Measurements from ENCODE around the gene MGAT4A.
"Not testable (repeated sequence)": the region's sequence is repeated elsewhere in the genome, so short reads cannot be mapped to it uniquely, and the experiment has no call there.

Gene MGAT4A

DNA sequence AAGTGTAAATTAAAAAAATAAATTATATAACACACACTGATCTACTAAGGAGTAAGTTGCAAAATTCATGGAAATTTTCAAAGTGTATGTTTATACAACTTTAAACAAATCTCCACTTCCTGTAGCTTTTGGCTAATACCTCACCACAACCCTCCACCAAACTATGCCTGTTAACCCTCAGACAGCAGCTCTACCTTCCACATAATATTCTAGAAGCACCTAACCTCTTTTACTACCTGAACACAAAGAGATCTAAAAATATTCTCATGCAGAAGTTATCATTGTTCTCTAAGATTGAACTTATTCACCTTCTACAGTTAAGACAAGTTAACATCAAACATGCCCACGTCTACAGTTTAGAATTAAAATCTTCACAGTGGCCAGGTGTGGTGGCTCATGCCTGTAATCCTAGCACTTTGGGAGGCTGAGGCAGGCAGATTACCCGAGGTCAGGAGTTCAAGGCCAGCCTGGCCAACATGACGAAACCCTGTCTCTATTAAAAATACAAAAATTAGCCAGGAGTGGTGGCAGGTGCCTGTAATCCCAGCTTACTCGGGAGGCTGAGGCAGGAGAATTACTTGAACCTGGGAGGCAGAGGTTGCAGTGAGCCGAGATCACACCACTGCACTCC, 2.7 kb downstream of the MGAT4A start:
- not testable (repeated sequence) for DNase-seq

DNA sequence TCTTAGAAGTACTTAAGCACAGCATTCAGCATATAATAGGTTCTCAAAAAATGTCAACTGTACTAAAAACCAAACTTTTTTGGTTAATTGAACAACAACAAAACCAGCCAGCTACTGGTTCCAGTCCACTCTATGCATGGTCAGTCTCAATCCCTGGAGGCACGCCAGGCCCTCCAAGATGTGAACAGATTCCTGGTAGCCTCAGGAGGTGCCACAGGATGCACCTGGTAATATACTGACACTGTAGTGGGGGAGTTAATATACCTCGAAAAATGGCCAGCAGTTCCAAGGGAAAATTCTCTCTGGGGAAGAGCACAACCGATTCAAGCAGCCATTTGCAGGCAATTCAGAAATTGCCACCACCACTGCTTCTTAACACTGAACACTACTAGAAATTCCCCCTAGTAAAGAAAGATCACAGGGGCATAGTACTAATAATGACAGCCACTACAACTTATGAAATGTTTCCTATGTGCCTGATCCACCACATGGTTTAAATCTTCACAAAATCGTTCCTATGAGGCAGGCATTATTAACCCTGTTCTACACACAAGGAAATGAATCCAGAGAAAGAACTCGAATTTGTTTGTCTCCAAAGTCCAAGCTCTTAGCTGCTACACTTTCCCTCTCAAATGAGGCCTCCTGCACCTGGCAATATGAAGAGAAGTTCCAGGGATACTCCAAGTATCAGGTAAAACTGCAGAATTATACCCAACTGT, 3.4 kb downstream of the MGAT4A start:
- DNase-seq: no peak

DNA sequence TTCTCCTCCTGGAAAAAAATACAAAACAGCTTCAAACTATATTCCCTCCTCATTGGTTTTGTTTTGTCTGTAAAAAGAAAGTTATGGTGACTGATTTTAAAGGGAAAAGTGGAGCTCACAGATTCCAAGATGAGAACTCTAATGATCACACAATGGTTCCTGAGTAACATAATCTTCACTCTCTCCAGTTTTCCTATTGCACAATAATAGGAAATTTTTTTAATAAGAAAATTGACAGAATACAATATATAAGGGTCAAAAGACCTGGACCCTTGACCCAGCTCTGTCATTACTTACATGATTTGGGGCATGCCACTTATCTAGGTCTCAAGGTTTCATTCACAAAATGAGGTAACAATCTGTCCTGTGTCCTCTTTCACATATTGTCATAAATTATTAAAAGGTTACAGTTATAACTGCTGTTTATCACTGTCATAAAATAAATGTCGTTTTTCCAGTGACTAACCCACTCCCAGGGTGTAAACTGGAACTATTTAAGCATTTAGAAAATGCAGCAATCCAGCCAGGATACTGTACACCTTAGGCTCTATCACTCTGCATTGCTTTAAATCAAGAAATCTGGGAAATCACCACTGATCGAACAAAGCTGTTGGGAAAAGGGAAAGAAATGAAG, 4.1 kb downstream of the MGAT4A start:
- DNase-seq: no peak

DNA sequence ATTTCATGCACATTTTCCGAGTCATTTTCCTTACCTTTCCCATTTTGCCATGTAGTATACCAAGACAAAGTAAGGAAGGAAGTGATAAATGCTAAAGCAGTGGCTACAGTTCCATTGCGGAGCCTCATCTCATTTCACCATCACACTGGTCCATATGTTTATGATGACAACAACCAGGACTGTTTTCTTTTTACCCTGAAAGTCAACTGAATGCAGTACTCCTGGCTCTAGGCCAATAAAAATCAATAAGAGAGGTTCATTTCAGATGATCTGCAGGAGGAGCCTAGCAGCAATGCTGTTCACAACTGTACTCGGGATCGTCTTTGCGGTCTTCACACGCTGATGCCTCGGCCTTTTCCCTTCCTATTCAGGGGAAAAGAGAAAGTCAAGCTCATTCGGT, 4.7 kb downstream of the MGAT4A start:
- DNase-seq: no peak

DNA sequence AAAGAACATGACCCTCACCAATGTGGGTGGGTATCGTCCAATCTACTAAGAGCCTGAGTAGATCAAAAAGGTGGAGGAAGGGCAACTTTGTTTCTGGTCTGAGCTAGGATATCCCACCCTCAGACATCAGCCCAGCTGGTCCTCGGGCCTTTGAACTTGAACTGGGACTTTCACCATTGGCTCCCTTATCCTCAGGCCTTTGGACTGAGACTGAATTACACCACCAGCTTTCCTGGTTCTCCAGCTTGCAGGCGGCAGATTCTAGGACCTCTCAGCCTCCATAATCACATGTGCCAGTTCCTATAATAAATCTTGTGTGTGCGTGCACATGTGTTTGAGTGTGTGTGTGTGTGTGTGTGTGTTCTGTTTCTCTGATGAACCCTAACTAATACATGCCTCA, 10.6 kb downstream of the MGAT4A start:
- DNase-seq: no peak

DNA sequence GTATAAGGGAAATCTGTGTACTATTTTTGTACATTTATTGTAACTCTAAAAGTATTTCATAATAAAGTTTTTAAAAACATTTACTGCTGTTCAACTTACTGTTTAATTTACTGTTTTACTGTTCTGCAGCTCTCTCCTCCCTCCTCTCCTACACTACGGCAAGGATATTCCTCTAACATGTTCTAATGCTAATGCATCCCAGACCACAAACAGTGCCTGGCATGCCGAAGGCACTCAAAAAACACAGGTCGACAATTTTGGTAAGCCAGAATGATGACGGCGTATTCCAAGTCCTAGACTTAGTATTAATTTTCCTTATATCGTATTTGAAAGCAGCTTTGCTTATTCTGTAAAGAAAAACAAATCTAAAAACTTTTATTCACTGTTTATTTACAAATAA, 13.3 kb downstream of the MGAT4A start:
- DNase-seq: no peak

DNA sequence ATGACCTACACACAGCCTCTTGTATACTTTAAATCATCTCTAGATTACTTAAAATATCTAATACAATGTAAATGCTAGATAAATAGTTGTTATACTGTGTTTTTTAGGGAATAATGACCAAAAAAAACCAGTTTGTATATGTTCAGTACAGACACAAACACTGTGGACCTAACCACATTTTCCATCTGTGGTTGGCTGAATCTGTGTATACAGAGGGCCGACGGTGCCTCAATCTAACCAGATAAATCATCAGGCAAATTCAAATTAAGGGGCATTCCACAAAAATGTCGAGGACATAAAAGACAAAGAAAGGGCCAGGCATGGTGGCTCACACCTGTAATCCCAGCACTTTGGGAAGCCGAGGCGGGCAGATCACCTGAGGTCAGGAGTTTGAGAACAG, 14.1 kb downstream of the MGAT4A start:
- DNase-seq: no peak

DNA sequence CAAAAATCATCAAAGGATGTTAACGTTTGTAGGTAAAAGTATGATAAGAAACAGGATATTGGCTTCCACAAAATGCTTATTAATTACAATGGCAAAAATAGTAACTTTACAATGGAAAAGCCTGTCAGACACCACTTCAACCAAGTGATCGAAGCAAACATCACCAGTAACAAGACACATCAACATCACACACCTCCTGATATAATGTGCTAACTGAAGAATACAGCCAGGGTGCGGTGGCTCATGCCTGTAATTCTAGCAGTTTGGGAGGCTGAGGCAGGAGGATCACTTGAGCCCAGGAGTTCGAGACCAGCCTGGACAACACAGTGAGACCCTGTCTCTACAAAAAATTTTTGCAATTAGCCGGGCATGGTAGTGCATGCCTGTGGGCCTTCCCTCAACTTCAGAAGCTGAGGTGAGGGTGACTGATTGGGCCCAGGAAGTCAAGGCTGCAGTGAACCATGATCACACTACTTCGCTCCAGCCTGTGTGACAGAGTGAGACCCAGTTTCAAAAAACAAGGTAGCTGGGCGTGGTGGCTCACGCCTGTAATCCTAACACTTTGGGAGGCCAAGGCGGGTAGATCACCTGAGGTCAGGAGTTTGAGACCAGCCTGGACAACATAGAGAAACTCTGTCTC, 15.0 kb downstream of the MGAT4A start:
- DNase-seq: no peak

DNA sequence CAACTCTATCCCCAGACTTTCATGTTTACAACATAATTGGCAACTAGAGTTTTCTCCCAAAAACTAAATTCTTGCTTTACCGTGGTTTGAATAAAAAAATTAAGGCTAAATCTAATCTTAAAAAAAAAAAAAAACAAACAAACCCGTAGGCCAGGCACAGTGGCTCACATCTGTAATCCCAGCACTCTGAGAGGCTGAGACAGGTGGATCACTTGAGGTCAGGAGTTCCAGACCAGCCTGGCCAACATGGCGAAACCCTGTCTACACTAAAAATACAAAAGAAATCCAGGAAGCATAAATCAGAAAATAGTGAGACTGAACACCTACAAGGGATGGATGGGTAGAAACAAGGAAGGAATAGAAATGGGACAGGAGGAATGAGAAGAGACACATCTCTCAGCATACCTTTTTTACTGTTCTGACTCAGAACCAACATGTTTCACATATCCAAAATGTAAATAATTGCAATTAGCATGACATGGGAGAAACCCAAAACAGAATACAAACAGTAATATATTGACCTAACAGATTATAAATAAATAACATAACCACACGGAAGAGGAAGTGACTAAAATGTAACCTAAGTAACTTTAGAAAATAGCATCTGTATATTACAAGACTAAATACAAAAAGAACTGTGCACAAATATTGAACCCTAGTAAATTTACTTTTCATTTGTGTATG, 17.5 kb downstream of the MGAT4A start:
- DNase-seq: no peak

DNA sequence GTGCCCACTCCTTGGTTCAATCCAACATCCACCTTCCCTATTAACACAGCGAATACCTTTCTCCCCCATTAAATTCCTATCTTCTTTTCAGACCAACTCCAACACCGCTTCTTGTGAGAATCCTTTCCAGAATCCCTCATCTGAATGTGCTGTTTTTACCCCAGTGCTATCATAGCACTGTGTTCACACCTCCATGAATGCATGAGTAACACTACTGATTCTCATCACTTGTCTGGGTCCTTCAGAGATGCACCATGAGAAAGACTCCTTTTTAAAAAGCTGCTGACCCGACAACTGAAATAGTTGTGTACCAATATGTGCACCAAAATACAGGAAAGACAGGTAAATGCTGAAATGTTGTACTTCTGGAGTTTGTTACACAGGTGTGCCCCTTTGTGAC, 18.8 kb downstream of the MGAT4A start:
- DNase-seq: no peak

DNA sequence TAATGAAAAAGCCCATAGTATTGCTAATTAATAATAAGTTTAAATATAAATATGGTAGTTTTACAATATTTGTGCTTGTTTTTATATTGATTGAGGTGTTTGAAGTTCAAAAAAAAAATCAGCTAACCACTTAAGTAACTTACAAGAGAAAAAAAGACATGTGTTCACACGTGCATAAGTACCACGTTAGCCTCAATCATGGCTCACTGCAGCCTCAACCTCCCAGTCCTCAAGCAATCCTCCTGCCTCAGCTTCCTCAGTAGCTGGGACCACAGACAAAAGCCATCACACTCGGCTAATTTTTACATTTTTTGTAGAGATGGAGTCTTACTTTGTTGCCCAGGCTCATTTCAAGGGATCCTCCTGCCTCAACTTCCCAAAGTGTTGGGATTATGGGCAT, 19.4 kb downstream of the MGAT4A start:
- no peak for DNase-seq

DNA sequence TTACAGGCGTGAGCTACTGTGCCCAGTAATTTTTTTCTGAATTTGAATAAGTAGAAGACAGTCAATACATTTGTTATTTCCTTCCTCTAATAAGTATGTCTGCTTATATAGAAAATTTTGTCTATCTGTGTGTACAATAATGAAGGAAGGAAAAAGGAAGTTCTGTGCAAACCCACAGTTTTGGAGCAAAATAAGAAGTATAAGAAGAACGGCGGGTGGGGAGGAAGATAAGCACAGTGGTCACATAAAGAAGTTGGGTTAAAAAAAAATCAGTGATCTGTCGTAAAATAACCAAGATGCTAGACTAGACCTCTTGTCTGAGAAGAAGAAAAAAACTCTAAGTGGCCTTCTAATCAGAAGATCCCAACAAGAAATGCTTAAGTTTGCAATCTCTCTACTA, 20.2 kb downstream of the MGAT4A start:
- DNase-seq: no peak

DNA sequence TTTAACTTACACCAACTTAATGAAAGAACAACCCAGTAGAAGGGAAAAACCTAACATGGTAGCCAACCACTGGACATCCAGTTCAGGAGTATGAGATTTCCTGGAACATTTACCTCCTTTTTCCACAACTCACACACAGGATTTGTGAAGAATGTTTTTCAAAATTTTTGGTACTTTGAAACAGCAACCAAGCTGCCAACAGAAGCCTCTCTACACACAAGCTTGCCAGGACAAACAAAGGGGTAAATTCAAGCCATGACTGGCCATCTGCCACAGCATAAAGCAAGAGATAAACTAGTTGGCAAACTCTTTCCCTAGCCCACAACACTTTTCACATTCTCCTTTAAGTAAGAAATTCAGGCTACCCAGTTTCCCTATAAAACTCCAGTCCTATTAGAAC, 21.4 kb downstream of the MGAT4A start:
- no peak for DNase-seq

DNA sequence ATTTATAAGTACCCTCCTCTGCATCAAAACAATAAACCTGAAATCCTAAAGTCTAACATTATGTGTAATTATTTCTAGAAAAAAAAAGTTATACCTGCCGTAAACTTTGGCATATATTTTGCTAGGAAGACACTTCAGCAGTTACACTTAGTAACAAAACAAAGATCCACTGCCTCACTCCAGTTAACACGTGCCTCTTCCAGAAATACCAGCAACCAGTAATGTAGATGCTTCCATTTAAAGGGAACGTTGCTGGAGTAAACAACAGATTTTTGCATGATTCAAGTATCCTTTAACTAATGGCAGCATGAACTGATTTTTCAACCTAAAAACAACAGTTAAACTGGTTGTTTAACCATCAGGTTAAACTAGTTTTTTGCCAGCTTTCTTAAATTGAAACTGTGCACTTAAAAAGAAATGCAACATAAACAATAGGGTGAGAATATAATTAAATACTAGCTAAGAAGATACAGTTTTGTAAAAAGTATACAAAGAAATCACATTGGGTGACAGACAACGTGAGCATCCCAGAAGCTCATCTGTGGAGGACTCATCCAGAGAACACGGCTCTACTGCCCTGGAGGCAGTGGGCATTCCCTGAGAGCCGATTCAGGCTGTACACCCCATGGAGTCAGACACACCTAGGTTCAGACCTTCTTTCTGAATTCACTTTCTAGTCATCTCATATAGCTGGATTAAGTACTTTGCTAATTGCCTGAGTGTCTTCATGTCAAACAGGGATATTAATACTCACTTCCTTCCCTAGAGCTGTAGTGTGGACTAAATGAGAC, 22.3 kb downstream of the MGAT4A start:
- DNase-seq: no peak

DNA sequence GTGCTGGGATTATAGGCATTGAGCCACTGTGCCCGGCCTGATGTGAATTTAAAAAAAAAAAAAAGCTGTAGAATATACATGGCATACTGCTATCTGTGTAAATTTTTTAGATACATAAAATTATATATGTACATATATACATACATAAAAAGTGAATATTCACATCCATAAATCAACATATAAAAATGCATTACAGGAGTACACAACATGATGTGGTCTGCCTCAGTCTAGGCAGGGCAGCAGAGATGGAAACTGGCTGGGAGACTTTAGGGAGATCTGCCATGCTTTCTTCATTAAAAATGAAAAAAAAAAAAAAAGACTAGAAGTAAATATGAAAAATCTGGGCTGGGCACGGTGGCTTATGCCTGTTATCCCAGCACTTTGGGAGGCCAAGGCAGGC, 24.3 kb downstream of the MGAT4A start:
- no peak for DNase-seq

DNA sequence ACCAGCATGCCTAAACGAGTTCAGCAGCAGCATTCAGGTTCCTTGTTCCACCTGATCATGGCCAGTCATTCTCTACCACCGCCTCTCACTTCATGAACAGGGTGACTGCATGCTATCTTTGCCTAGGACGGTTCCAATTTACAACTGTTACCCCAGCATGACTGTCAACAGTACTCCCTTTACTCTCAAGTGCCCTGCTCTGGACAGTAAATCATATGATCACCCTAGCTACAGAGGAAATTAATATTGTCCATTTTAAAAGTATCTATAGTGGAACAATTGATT, 25.7 kb downstream of the MGAT4A start:
- no peak for DNase-seq

DNA sequence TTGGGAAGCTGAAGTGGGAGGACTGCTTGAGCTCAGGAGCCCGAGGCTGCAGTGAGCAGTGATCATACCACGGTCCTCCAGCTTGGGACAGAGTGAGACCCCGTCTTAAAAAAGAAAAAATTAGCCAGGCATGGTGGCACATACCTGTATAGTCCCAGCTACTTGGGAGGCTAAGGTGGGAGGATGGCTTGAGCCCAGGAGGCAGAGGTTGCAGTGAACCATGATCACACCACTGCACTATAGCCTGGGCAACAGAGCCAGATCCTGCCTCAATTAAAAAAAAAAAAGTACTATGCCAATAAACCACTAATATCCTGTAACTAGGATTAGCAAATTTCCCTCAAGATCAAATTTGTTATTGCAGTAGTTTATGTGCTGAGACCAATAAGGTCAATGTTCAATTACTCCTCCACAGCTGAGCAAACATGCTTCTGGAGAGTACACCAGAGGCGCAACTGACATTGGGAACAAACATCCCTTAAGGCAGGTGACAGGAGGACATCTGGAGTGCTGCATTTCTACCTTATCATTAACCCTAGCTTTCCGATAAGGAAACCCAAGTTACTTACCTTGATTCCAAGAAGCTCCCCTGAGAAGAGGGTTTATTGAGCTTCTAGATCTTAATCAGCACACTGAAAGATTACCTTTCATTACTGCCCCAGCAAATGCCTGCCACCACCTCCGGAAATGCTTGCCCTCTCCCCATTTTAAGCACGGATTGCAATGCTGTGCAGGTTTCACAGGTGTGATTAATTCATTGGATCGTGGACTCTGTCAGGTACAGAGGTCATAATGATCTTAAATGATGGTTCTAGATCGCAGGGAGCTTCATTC, 26.2 kb downstream of the MGAT4A start:
- DNase-seq: peak in 1 of 2 experiments; percentile 6

DNA sequence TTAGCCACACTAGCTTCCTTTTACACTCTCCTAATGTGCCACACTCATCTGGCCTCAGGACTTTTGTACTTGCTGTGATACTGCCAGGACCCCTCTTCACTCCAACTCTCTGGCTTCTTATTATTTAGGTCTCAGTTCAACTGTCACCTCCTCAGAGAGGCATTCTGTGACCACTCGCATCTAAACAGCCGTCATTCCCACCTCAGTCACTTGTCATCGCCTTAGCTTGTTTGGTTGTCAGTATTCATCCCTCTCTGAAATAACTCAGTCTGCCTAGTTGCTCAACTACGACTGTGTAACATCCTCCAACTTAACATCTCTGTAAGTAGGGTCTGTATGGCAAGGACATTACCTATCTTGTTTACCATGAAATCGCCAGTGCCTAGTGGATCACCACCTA, 27.2 kb downstream of the MGAT4A start:
- no peak for DNase-seq

DNA sequence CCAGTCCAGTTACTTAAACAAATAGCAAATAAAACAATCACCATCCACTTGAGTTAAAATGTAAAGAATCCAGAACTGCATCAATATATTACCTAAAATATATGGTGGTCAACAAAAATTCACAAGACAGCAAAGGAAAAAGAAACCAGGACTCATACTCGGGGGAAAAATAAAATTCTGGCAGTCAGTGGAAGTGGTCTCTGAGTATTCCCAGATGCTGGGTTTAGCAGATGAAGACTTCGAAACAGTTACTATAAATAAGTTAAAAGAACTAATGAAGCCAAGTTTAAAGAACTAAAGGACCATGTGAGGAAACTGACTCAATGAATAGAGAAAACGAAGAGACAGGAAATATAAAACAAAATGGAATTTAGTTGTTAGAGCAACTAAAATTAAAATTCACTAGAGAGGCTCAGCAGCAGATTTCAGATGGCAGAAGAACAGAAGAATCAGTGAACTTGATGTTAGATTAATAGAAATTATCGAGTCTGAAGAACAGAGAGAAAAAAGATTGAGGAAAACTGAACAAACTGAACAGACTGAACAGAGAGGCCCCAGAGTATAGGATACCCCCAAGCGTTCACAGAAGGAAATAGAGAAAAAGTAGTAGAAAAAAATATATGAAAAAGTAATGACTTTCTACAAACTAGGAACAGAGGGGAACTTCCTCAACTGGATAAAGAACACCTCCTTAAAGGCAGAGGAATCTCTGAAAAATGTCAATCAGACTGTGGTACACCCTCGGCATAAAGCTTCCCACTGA, 27.9 kb downstream of the MGAT4A start:
- DNase-seq: no peak

DNA sequence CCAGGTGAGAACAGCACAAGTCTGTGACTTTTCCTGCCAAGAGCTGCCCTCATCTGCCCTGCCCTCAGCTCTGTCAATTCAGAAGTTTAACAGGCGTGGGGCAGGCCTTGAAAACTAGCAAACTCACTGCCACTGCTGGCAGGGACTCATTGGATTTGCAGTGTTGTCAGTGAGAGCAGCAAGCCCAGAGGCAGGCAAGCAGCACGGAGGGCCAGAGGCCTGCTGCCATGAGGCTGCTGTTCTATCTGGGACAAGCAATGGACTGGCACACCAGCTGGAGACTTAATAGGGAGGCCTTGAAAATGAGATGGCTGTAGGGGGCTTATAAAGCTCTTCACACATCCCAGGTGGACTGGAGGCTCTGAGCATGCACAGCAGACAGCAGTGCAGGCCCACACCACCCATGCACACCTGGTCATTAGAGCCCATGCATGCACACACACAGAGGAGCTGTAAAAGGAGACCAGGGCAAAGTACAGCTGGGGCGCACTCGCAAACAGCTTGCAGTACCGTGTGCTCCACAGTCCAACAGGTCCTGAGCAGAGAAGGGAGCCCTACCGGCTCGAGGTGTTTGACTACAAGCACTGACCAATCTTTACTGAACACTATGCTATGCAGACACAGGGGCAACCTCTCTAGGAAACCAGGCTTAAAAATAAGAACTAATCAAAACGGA, 28.7 kb downstream of the MGAT4A start:
- no peak for DNase-seq
